ENCODE data around the gene SYNC. TPM values are rescaled to one million over a fixed set of nuclear protein-coding genes. Genes with fewer than 3 reads are reported as not detected.

SYNC gene
- total and polyA plus RNA-seq, 2 donors (not counting 3 experiments of a cell fraction or from before 2014, with no cell fraction given): 3.5 to 9.4 TPM

DNA sequence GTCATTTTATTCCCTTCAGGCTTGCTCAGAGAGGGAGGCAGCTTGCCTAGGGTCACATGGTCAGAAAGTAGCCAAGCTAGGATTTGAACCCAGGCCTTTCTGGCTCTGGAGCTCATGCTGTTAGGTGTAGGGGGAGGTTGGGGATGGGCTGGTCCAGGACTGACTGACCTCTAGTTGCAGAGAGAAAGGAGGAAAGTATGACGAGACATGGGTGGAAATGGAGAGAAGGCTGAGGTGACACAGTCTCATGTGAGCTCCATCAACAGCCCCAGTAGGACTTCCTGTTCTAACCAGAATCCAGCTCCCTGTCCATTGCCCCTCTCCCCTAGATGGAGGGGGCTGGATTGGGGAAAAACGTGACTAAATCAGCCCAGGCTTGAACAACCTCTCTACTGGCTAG is 15.5 kb upstream of the SYNC start:
- POLR2A ChIA-PET: no interaction called here
- Histone ChIP-seq H3K27ac (ENCODE audit: insufficient read depth, low read depth, low read length) (no peak overlapping the region), H3K4me1 (ENCODE audit: control insufficient read depth, extremely low read depth, insufficient read depth, low read length) (no peaks in the 10 kb centered on the region), H3K4me3 (replicated peaks in 1 of 3; ENCODE audit: insufficient read depth in 1 of 3, low read depth in 1 of 3, low read length in 3 of 3) (no peak overlapping the region), H4K20me1 (replicated peaks; ENCODE audit: control insufficient read depth, extremely low read depth, insufficient read depth, low read length) (no peaks in the 10 kb centered on the region), H3K79me2 (ENCODE audit: control insufficient read depth, insufficient read depth, low read length) (no peaks in the 10 kb centered on the region), H3K36me3 (ENCODE audit: control insufficient read depth in 2 of 2, extremely low read depth in 1 of 2, insufficient read depth in 2 of 2, low read length in 2 of 2) (no peaks in the 10 kb centered on the region), H2AFZ (ENCODE audit: low read depth, low read length) (no peak overlapping the region), H3K9me1 (replicated peaks; ENCODE audit: control insufficient read depth, extremely low read depth, insufficient read depth, low read length) (no peaks in the 10 kb centered on the region), H3K4me2 (ENCODE audit: insufficient read depth, low read length) (no peak overlapping the region), H3K27me3 (ENCODE audit: control insufficient read depth in 2 of 2, insufficient read depth in 2 of 2, low read length in 2 of 2) (no peaks in the 10 kb centered on the region), H3K9me3 (replicated peaks; ENCODE audit: control insufficient read depth, insufficient read depth, low read length) (no peaks in the 10 kb centered on the region), H3K9ac (replicated peaks; ENCODE audit: extremely low read depth, insufficient read depth, low read length) (no peak overlapping the region)
- FAIRE-seq (no peak), DNase-seq (ENCODE audit: low read depth, low spot score) (no peak)
- no TSS peak for BruUV-seq (replicated peaks)
- no peak for TF ChIP-seq POLR2A (IDR thresholded peaks at IDR 0.05; ENCODE audit: low read depth, low read length)
- CTCF ChIA-PET: interaction anchor here (1.6 to 2.0 kb wide), 2 partner anchors 9 to 11 kb away, joined by 5 read pairs; no protein-coding TSS in a partner anchor
- intact Hi-C loops (cut with micrococcal nuclease) (no loop called here), dilution Hi-C loops (cut with MboI; ENCODE audit: extremely low pct_ligation_motif_present, low sequenced_read_pairs) (no loop called here)

DNA sequence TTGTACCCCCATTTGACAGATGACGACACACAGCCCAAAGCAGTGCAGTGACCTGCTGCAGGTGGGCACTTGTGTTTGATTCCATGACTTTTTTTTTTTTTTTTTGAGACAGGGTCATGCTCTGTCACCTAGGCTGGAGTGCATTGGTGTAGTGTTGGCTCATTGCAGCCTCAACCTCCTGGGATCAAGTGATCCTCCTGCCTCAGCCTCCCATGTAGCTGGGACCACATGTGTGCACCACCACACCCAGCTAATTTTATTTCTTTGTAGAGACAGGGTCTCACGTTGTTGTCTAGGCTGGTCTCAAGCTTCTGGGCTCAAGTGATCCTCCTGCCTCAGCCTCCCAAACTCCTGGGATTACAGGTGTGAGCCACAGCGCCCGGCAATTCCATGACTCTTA is 14.9 kb upstream of the SYNC start:
- TF ChIP-seq GATA2 (IDR thresholded peaks at IDR 0.05; ENCODE audit: insufficient read depth, insufficient read length, low read depth, low read length) (no peak), EZH2 (IDR thresholded peaks at IDR 0.05; ENCODE audit: borderline replicate concordance, low read depth, low read length, severe bottlenecking) (no peak), POLR2AphosphoS5 (IDR thresholded peaks at IDR 0.05; ENCODE audit: insufficient read depth, low read depth, low read length) (no peak), JUN (IDR thresholded peaks at IDR 0.05; ENCODE audit: borderline replicate concordance, insufficient read depth, insufficient read length, low read depth) (no peak), FOS (IDR thresholded peaks at IDR 0.05; ENCODE audit: borderline replicate concordance, insufficient read depth, low read length) (no peak)
- TF ChIP-seq, protein P1, sequence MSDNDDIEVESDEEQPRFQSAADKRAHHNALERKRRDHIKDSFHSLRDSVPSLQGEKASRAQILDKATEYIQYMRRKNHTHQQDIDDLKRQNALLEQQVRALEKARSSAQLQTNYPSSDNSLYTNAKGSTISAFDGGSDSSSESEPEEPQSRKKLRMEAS (IDR thresholded peaks at IDR 0.05; ENCODE audit: insufficient read depth, insufficient read length): no peak
- BruUV-seq (replicated peaks): no TSS peak
- no peak overlapping the region for H3K4me2 ChIP-seq (ENCODE audit: insufficient read depth, low read length)
- no peak overlapping the region for H3K9ac ChIP-seq (replicated peaks; ENCODE audit: extremely low read depth, insufficient read depth, low read length)
- H3K27ac ChIP-seq (ENCODE audit: insufficient read depth, low read depth, low read length): no peak overlapping the region
- no peaks in the 10 kb centered on the region for H4K20me1 ChIP-seq (replicated peaks; ENCODE audit: control insufficient read depth, extremely low read depth, insufficient read depth, low read length)
- DNase-seq (ENCODE audit: low read depth, low spot score) (no peak), FAIRE-seq (no peak)
- intact Hi-C loops (cut with micrococcal nuclease) (no loop called here), dilution Hi-C loops (cut with MboI; ENCODE audit: extremely low pct_ligation_motif_present, low sequenced_read_pairs) (no loop called here)
- H3K79me2 ChIP-seq (ENCODE audit: control insufficient read depth, insufficient read depth, low read length): no peaks in the 10 kb centered on the region
- ChIA-PET POLR2A (no interaction called here), CTCF (interaction anchor here (1.6 to 9.1 kb wide), 3 partner anchors 10 to 55 kb away, joined by 5 to 392 read pairs (median 5); no protein-coding TSS in a partner anchor)
- no peaks in the 10 kb centered on the region for H3K9me3 ChIP-seq (replicated peaks; ENCODE audit: control insufficient read depth, insufficient read depth, low read length)
- no peaks in the 10 kb centered on the region for H3K36me3 ChIP-seq (ENCODE audit: control insufficient read depth in 2 of 2, extremely low read depth in 1 of 2, insufficient read depth in 2 of 2, low read length in 2 of 2)
- no peaks in the 10 kb centered on the region for H3K4me1 ChIP-seq (ENCODE audit: control insufficient read depth, extremely low read depth, insufficient read depth, low read length)
- H2AFZ ChIP-seq (ENCODE audit: low read depth, low read length): no peak overlapping the region
- H3K27me3 ChIP-seq (ENCODE audit: control insufficient read depth in 2 of 2, insufficient read depth in 2 of 2, low read length in 2 of 2): no peaks in the 10 kb centered on the region
- H3K4me3 ChIP-seq (replicated peaks in 1 of 3; ENCODE audit: insufficient read depth in 1 of 3, low read depth in 1 of 3, low read length in 3 of 3): no peak overlapping the region
- no peaks in the 10 kb centered on the region for H3K9me1 ChIP-seq (replicated peaks; ENCODE audit: control insufficient read depth, extremely low read depth, insufficient read depth, low read length)
